Rectal smooth muscle tissue (tissue), 1 donor: ENCODE data around the gene HS3ST1.
A peak's percentile ranks its signal among the peaks of the same experiment; 100 is the strongest.

Experiments used
- H3K27ac ChIP-seq: one replicate; pipeline ENCODE4 v1.7.0; 2013; ENCODE audit warnings: low read depth, low read length, inconsistent platforms
- H3K27me3 ChIP-seq: one replicate; pipeline ENCODE4 v1.7.0; 2013; ENCODE audit warnings: low read length; ENCODE audit not compliant: control insufficient read depth, insufficient read depth
- H3K36me3 ChIP-seq: one replicate; pipeline ENCODE4 v1.7.0; 2013; ENCODE audit warnings: low read length; ENCODE audit not compliant: control insufficient read depth, insufficient read depth
- H3K4me1 ChIP-seq: one replicate; pipeline ENCODE4 v1.7.0; 2013; ENCODE audit warnings: low read length; ENCODE audit not compliant: control insufficient read depth, insufficient read depth
- H3K4me3 ChIP-seq: one replicate; pipeline ENCODE4 v1.7.0; 2013; ENCODE audit warnings: low read length
- H3K9ac ChIP-seq: one replicate; pipeline ENCODE4 v1.7.0; 2013; ENCODE audit warnings: low read length

The HS3ST1 gene

GRCh38 chr4:11428231-11428898, at the start of gene HS3ST1:
TSS of gene HS3ST1 (minus strand) at chr4:11428894. CDS start at chr4:11400005, 28,889 bp downstream.
- H3K27me3 ChIP-seq: no peaks in the 10 kb centered on the region
- peak within 1 kb of the TSS; percentile 52 for H3K4me3 ChIP-seq
- no peaks in the 10 kb centered on the region for H3K36me3 ChIP-seq
- peak within 1 kb of the TSS; percentile 19 for H3K9ac ChIP-seq
- H3K4me1 ChIP-seq: no peaks in the 10 kb centered on the region
- H3K27ac ChIP-seq: no peak within 1 kb of the TSS

GRCh38 chr4:11475871-11476270, 47.2 kb upstream of the HS3ST1 start:
- no peaks in the 10 kb centered on the region for H3K4me1 ChIP-seq
- no peak overlapping the region for H3K4me3 ChIP-seq
- no peak overlapping the region for H3K9ac ChIP-seq
- H3K27ac ChIP-seq: no peak overlapping the region
- H3K27me3 ChIP-seq: no peaks in the 10 kb centered on the region
- H3K36me3 ChIP-seq: no peaks in the 10 kb centered on the region

- Histone ChIP-seq H3K4me3 (no peak overlapping the region), H3K27me3 (no peaks in the 10 kb centered on the region), H3K27ac (no peak overlapping the region), H3K36me3 (no peaks in the 10 kb centered on the region), H3K4me1 (no peaks in the 10 kb centered on the region), H3K9ac (no peak overlapping the region)
These were observed 45.5 kb upstream of the HS3ST1 start for GRCh38 chr4:11474146-11474545.

GRCh38 chr4:11472535-11472934, 43.8 kb upstream of the HS3ST1 start:
- no peaks in the 10 kb centered on the region for H3K36me3 ChIP-seq
- no peak overlapping the region for H3K4me3 ChIP-seq
- no peaks in the 10 kb centered on the region for H3K27me3 ChIP-seq
- no peak overlapping the region for H3K27ac ChIP-seq
- H3K9ac ChIP-seq: no peak overlapping the region
- no peaks in the 10 kb centered on the region for H3K4me1 ChIP-seq

GRCh38 chr4:11471618-11472017, 42.9 kb upstream of the HS3ST1 start:
- Histone ChIP-seq H3K27me3 (no peaks in the 10 kb centered on the region), H3K9ac (no peak overlapping the region), H3K27ac (no peak overlapping the region), H3K4me3 (no peak overlapping the region), H3K4me1 (no peaks in the 10 kb centered on the region), H3K36me3 (no peaks in the 10 kb centered on the region)

GRCh38 chr4:11471046-11471441, 42.4 kb upstream of the HS3ST1 start:
- H3K4me1 ChIP-seq: no peaks in the 10 kb centered on the region
- no peak overlapping the region for H3K27ac ChIP-seq
- H3K36me3 ChIP-seq: no peaks in the 10 kb centered on the region
- H3K9ac ChIP-seq: no peak overlapping the region
- no peak overlapping the region for H3K4me3 ChIP-seq
- no peaks in the 10 kb centered on the region for H3K27me3 ChIP-seq

- no peaks in the 10 kb centered on the region for H3K27me3 ChIP-seq
- no peaks in the 10 kb centered on the region for H3K4me1 ChIP-seq
- H3K9ac ChIP-seq: no peak overlapping the region
- H3K36me3 ChIP-seq: no peaks in the 10 kb centered on the region
- H3K4me3 ChIP-seq: no peak overlapping the region
- H3K27ac ChIP-seq: no peak overlapping the region
These were observed 41.8 kb upstream of the HS3ST1 start for GRCh38 chr4:11470438-11471045.

GRCh38 chr4:11469650-11470437, 41.1 kb upstream of the HS3ST1 start:
- Histone ChIP-seq H3K27ac (no peak overlapping the region), H3K4me1 (no peaks in the 10 kb centered on the region), H3K4me3 (no peak overlapping the region), H3K9ac (no peak overlapping the region), H3K36me3 (no peaks in the 10 kb centered on the region), H3K27me3 (no peaks in the 10 kb centered on the region)

GRCh38 chr4:11468901-11469300, 40.2 kb upstream of the HS3ST1 start:
- H3K27ac ChIP-seq: no peak overlapping the region
- H3K4me1 ChIP-seq: no peaks in the 10 kb centered on the region
- no peaks in the 10 kb centered on the region for H3K27me3 ChIP-seq
- no peak overlapping the region for H3K4me3 ChIP-seq
- H3K9ac ChIP-seq: no peak overlapping the region
- H3K36me3 ChIP-seq: no peaks in the 10 kb centered on the region

- H3K27me3 ChIP-seq: no peaks in the 10 kb centered on the region
- no peak overlapping the region for H3K4me3 ChIP-seq
- no peaks in the 10 kb centered on the region for H3K4me1 ChIP-seq
- no peak overlapping the region for H3K9ac ChIP-seq
- no peak overlapping the region for H3K27ac ChIP-seq
- no peaks in the 10 kb centered on the region for H3K36me3 ChIP-seq
These were observed 39.2 kb upstream of the HS3ST1 start for GRCh38 chr4:11467931-11468330.

- H3K27me3 ChIP-seq: no peaks in the 10 kb centered on the region
- no peak overlapping the region for H3K4me3 ChIP-seq
- H3K27ac ChIP-seq: no peak overlapping the region
- H3K36me3 ChIP-seq: no peaks in the 10 kb centered on the region
- H3K9ac ChIP-seq: no peak overlapping the region
- H3K4me1 ChIP-seq: no peaks in the 10 kb centered on the region
These were observed 35.0 kb upstream of the HS3ST1 start for GRCh38 chr4:11463707-11464106.

- Histone ChIP-seq H3K27ac (no peak overlapping the region), H3K27me3 (no peaks in the 10 kb centered on the region), H3K36me3 (no peaks in the 10 kb centered on the region), H3K4me1 (no peaks in the 10 kb centered on the region), H3K9ac (no peak overlapping the region), H3K4me3 (no peak overlapping the region)
These were observed 27.7 kb upstream of the HS3ST1 start for GRCh38 chr4:11456401-11456800.
